Measurements from ENCODE around the gene SLC35G3.
A peak's percentile ranks its signal among the peaks of the same experiment; 100 is the strongest.

- TF ChIP-seq CTCF (IDR thresholded peaks at IDR 0.05 in 4 of 5, conservative IDR thresholded peaks at IDR 0.05 in 1 of 5), result no peak
- TF ChIP-seq POLR2A (IDR thresholded peaks at IDR 0.05), result peak; percentile 97 to 99
These were observed 48.8 kb upstream of the SLC35G3 start, which contains the start of gene SLFN5 for GRCh38 chr17:35242805-35243560.
